ELF-1 (cell line): ENCODE results near the gene ST8SIA5.

Experiments used
- DNase-seq: peaks from one replicate; pipeline ENCODE4 v3.0.0-alpha.2; 2016; ENCODE audit warnings: low read depth, low spot score

Gene ST8SIA5

GRCh38 chr18:46629361-46629760 lies 127.5 kb downstream of the ST8SIA5 start:
- DNase-seq = no peak

GRCh38 chr18:46628206-46628605 lies 128.6 kb downstream of the ST8SIA5 start:
- no peak for DNase-seq

- peak; percentile 21 for DNase-seq
Observed at GRCh38 chr18:46627136-46627535, 129.7 kb downstream of the ST8SIA5 start.

GRCh38 chr18:46625069-46625468 lies 131.8 kb downstream of the ST8SIA5 start:
- DNase-seq = no peak

GRCh38 chr18:46624127-46624526 lies 132.7 kb downstream of the ST8SIA5 start:
- DNase-seq = no peak

GRCh38 chr18:46623541-46623940 lies 133.3 kb downstream of the ST8SIA5 start:
- no peak for DNase-seq

- no peak for DNase-seq
Observed at GRCh38 chr18:46622999-46623398, 133.9 kb downstream of the ST8SIA5 start.

- DNase-seq = no peak
Observed at GRCh38 chr18:46622451-46622850, 134.4 kb downstream of the ST8SIA5 start.

GRCh38 chr18:46621871-46622270 lies 135.0 kb downstream of the ST8SIA5 start:
- no peak for DNase-seq

- DNase-seq = no peak
Observed at GRCh38 chr18:46621111-46621766, 135.6 kb downstream of the ST8SIA5 start.

- DNase-seq = no peak
Observed at GRCh38 chr18:46619559-46619958, 137.3 kb downstream of the ST8SIA5 start.
